C4-2B (cell line): ENCODE results near the gene COL9A3.

Experiments used
- H3K27ac ChIP-seq: fragments of 450-650 bp; 2 replicates; pipeline ENCODE4 v1.5.1; 2017
- CTCF ChIP-seq: fragments of 450-650 bp; conservative IDR thresholded peaks from 2 replicates; pipeline ENCODE4 v1.5.1; 2017; ENCODE audit warnings: mild to moderate bottlenecking
- ZFX ChIP-seq: fragments of 450-650 bp; IDR thresholded peaks from 2 replicates; pipeline ENCODE4 v1.6.1; 2017

COL9A3 gene

GRCh38 chr20:62861726-62862336 is 45.0 kb downstream of the COL9A3 start, which contains the start of gene TCFL5:
TCFL5 (minus strand) TSS chr20:62861822; CDS start chr20:62861670, 152 bp downstream.
- H3K27ac ChIP-seq: peak within 1 kb of the TSS; percentile 56
- no peak for TF ChIP-seq ZFX
- TF ChIP-seq CTCF: no peak

GRCh38 chr20:62864207-62864606 is 47.4 kb downstream of the COL9A3 start:
- no peak for TF ChIP-seq CTCF
- TF ChIP-seq ZFX: no peak
- H3K27ac ChIP-seq: no peak overlapping the region

GRCh38 chr20:62872184-62872847 is 55.5 kb downstream of the COL9A3 start:
- no peak for TF ChIP-seq CTCF
- no peak for TF ChIP-seq ZFX
- no peak overlapping the region for H3K27ac ChIP-seq

GRCh38 chr20:62872862-62873261 is 56.0 kb downstream of the COL9A3 start:
- no peak overlapping the region for H3K27ac ChIP-seq
- TF ChIP-seq CTCF: no peak
- no peak for TF ChIP-seq ZFX

GRCh38 chr20:62873280-62873679 is 56.4 kb downstream of the COL9A3 start:
- no peak for TF ChIP-seq CTCF
- no peak for TF ChIP-seq ZFX
- H3K27ac ChIP-seq: no peak overlapping the region; the same call in 1 of the 2 replicates

- TF ChIP-seq CTCF: peak; percentile 86
- H3K27ac ChIP-seq: peak overlapping the region; percentile 91
Observed at GRCh38 chr20:62873681-62874031, 56.8 kb downstream of the COL9A3 start.

GRCh38 chr20:62874964-62875344 is 58.1 kb downstream of the COL9A3 start:
- H3K27ac ChIP-seq: peak overlapping the region; percentile 91
- TF ChIP-seq CTCF (no peak), ZFX (no peak)
